Measurements from ENCODE around the gene RC3H1. TPM values are rescaled to one million over a fixed set of nuclear protein-coding genes. Genes with fewer than 3 reads are reported as not detected.
"Not testable (repeated sequence)": the region's sequence is repeated elsewhere in the genome, so short reads cannot be mapped to it uniquely, and the experiment has no call there.

The RC3H1 gene, protein sequence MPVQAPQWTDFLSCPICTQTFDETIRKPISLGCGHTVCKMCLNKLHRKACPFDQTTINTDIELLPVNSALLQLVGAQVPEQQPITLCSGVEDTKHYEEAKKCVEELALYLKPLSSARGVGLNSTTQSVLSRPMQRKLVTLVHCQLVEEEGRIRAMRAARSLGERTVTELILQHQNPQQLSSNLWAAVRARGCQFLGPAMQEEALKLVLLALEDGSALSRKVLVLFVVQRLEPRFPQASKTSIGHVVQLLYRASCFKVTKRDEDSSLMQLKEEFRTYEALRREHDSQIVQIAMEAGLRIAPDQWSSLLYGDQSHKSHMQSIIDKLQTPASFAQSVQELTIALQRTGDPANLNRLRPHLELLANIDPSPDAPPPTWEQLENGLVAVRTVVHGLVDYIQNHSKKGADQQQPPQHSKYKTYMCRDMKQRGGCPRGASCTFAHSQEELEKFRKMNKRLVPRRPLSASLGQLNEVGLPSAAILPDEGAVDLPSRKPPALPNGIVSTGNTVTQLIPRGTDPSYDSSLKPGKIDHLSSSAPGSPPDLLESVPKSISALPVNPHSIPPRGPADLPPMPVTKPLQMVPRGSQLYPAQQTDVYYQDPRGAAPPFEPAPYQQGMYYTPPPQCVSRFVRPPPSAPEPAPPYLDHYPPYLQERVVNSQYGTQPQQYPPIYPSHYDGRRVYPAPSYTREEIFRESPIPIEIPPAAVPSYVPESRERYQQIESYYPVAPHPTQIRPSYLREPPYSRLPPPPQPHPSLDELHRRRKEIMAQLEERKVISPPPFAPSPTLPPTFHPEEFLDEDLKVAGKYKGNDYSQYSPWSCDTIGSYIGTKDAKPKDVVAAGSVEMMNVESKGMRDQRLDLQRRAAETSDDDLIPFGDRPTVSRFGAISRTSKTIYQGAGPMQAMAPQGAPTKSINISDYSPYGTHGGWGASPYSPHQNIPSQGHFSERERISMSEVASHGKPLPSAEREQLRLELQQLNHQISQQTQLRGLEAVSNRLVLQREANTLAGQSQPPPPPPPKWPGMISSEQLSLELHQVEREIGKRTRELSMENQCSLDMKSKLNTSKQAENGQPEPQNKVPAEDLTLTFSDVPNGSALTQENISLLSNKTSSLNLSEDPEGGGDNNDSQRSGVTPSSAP
- 32.1 and 32.2 TPM in 2 replicates for total RNA-seq

DNA sequence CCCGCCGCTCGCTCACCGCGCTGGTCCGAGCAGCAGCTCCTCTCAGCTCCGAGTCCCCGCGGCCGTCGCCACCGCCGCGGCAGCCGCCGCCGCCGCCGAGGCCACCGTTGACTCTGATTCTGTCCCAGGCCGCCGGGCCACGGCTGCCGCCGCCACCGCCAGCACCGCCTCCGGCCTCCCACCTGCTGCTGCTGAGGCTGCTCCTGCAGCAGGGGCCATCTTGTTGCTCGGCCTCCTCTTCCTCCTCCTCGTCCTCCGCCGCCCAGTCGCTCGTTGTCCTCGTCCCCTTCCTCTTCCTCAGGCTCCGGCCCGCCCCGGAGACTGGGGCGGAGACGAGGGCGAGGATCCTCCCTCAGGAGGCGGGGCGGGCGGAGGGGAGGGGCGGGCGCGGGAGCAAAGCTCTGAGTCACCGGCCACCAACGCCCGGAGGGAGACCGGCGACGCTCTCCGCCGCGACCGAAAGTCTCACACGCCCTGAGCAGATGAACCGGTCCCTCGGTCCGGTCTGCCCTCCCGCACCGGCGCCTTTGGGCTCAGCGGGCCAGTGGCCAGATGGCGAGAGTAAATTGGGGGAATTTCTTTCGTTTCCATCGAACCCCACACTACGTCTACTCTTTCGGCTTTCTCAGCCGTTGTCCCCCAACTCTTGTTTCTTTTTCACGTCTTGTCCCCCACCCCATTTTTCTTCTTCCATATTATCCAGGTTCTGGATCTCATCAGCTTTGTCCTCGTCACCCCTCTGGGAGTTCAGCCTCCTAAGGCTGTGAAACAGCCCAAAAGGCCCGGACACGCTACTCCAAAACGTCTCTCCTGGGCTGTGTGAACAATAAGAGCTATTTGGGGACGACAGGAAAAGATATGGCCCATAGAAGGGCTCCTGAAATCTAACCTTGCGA is at the start of gene RC3H1:
TSS of gene RC3H1 (minus strand) at position 278 of the 896 bp plus-strand sequence. CDS start 29,372 bp downstream, outside the sequence.
- intact Hi-C loops (cut with micrococcal nuclease), result loop anchor here (1.0 to 2.0 kb wide), 7 partner anchors 137 to 977 kb away; partner anchors contain the start of genes CACYBP, CENPL, DARS2 and KLHL20

- intact Hi-C loops (cut with micrococcal nuclease), result no loop called here
Observed at GRCh38 chr1:174070614-174071013, 48.5 kb upstream of the RC3H1 start.

GRCh38 chr1:174068000-174068399 is 45.8 kb upstream of the RC3H1 start:
- intact Hi-C loops (cut with micrococcal nuclease), result no loop called here

DNA sequence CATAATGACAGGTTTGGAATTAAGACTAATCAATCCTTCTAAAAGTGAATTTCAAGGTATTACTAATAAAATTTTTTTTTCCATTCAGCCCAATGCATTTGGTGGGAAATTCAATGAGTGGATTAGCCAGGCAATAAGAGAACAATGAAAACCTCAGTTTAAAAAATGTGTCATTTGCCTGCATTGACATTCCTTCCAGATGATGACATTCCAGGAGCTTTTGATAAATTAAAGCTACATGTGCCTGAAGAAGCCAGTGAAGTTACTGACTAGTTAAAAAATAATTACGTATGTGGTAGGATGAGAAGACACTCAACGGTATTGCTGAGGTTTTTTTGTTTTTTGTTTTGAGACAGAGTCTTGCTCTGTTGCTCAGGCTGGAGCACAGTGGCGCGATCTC is 37.9 kb upstream of the RC3H1 start:
- intact Hi-C loops (cut with micrococcal nuclease), result no loop called here

DNA sequence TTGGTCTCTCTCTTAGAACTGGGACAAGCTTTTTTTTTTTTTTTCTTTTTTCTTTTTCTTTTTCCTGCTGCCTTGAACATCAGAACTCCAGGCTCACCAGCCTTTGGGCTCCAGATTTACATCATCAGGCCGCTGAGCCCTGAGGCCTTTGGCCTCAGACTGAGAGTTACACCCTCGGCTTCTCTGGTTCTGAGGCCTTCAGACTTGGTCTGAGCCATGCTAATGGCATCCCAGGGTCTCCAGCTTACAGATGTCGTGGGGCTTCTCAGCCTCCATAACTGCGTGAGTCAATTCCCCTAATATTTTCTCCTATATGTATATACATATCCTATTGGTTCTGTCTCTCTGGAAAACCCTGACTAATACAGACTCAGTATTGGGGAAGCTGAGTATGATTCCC is 36.5 kb upstream of the RC3H1 start:
- intact Hi-C loops (cut with micrococcal nuclease), result no loop called here

DNA sequence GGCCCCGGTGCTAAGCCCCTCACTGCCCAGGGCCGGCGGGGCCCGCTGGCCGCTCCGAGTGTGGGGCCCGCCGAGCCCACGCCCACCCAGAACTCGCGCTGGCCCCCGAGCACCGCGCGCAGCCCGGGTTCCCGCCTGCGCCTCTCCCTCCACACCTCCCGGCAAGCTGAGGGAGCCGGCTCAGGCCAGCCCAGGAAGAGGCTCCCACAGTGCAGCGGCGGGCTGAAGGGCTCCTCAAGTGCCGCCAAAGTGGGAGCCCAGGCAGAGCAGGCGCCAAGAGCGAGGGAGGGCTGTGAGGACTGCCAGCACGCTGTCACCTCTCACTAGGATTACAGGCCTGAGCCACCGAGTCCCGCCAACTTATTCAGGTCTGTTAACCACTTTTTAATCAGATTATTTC is 34.5 kb upstream of the RC3H1 start:
- intact Hi-C loops (cut with micrococcal nuclease), result not testable (repeated sequence)

GRCh38 chr1:174055797-174056196 is 33.6 kb upstream of the RC3H1 start:
- intact Hi-C loops (cut with micrococcal nuclease), result not testable (repeated sequence)

- intact Hi-C loops (cut with micrococcal nuclease), result no loop called here
Observed at GRCh38 chr1:174053826-174054225, 31.7 kb upstream of the RC3H1 start.

- intact Hi-C loops (cut with micrococcal nuclease), result no loop called here
Observed at GRCh38 chr1:174052621-174053020, 30.5 kb upstream of the RC3H1 start.

DNA sequence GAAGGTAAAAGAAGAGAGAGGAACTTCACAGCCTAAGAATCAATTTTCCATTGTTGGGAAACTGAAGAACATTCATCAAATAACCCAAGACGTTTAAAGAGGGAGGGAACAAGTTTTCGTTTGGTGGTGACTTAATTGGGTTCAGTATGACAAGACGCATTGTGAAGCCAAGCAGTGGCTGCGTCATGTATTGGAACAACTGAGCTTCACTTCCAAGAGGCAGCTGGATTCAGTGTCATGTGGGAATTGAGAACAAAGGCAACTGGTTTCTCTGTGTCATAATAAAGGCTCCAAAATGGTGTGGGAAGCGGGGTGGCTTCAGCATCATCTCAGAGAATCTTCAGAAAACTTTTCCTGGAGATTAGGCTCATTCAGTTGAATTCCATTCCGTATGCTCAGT is 29.8 kb upstream of the RC3H1 start:
- intact Hi-C loops (cut with micrococcal nuclease), result no loop called here

DNA sequence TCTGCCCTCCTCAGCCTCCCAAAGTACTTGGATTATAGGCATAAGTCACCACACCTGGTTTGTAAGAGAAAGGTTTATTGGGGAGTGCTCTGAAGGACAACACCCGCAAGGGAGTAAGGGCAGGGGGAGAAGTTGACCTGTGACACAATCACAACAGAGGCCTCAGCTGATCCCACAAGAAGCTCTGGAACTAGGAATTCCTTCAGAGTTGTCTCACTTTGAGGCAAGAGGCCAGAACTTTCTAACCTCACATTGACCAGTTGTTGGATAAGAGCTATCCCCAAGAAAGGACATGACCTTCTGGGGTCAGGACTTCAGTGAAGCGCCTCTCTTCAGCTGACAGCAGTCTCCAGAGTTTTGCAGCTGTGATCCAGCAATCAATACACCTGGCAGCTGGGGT is 27.4 kb upstream of the RC3H1 start:
- intact Hi-C loops (cut with micrococcal nuclease), result no loop called here

DNA sequence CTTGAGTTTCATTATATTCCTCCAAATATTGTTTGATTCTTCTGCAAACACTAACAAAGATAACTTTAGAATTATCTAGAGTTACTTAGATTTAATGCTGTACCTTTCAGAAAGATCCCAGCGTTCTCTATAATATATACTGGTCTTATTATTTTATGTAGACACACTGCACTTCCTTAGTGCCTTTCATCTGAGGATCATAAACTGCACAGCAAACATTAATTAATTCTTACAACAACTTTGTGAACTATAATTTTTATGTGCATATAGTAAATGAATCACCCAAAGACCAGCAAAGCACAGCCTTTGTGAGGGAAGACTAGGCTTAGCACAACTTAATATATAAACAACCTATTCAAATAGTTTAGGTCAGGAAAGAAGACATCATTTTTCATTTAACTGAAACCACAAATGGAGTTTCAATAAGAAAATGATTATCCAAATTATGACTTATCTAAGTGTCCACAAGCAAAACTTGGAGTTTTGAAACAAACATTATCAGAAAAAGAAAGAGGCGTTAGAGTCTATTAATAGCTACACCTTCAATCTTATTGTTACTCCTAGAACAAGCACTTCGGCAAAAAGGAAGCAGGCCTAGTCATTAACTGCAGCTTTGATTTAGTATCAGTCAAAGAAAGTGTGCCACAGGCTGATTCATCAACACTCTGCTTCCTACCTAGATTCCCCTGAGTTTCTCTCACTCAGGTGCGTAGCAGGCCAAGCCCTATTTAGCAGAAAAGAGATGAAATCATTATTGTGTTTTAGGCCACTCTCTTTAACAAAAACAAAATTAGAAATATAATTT is 22.5 kb upstream of the RC3H1 start:
- intact Hi-C loops (cut with micrococcal nuclease), result no loop called here

GRCh38 chr1:174042509-174042908 is 20.4 kb upstream of the RC3H1 start:
- intact Hi-C loops (cut with micrococcal nuclease), result not testable (repeated sequence)

GRCh38 chr1:174041369-174041768 is 19.2 kb upstream of the RC3H1 start:
- intact Hi-C loops (cut with micrococcal nuclease), result no loop called here

- intact Hi-C loops (cut with micrococcal nuclease), result no loop called here
Observed at GRCh38 chr1:174040387-174040786, 18.2 kb upstream of the RC3H1 start.

GRCh38 chr1:174039027-174039426 is 16.9 kb upstream of the RC3H1 start:
- intact Hi-C loops (cut with micrococcal nuclease), result no loop called here

GRCh38 chr1:174036798-174037197 is 14.6 kb upstream of the RC3H1 start:
- intact Hi-C loops (cut with micrococcal nuclease), result no loop called here

GRCh38 chr1:174036204-174036603 is 14.0 kb upstream of the RC3H1 start:
- intact Hi-C loops (cut with micrococcal nuclease), result no loop called here

DNA sequence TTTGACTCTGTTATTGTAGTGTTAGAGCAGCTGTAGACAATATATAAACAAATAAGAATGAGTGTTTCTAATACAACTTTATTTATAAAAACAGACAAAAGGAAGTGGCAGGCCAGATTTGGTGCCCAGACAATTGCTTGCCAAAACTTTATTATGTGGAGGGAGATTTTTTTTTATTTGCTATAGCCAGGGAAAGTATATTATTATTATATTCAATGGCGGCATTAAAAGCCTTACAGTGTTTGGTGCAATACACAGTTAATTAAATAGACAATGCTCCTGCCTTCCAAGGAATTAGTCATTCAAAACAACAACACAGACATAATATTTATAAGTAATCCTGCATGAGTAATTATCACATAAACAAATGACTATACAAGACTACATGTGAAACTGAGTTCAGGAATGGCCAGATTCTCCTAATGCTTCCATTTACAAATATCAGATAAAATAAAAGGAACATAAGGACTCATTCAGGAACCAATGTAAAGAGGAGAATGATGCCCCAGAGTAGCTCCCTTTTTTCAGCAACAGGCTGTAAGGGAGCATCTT is 10.6 kb upstream of the RC3H1 start:
- intact Hi-C loops (cut with micrococcal nuclease), result no loop called here

GRCh38 chr1:174031099-174031498 is 8.9 kb upstream of the RC3H1 start:
- intact Hi-C loops (cut with micrococcal nuclease), result no loop called here
